ENCODE data around the gene SPNS2. TPM values are rescaled to one million over a fixed set of nuclear protein-coding genes. Genes with fewer than 3 reads are reported as not detected.
A peak's percentile ranks its signal among the peaks of the same experiment; 100 is the strongest.

SPNS2 gene
- total RNA-seq, 2 experiments from 2014 or later, result 0.33 to 0.53 TPM

GRCh38 chr17:4582101-4582501 lies 83.4 kb downstream of the SPNS2 start:
- POLR2A ChIA-PET, result no interaction called here
- CTCF ChIA-PET, result no interaction called here
- Histone ChIP-seq H3K4me1 (ENCODE audit: insufficient read depth, low read length) (peaks cover 10% of the 10 kb centered on the region), H3K9me3 (ENCODE audit: control insufficient read depth in 1 of 2, insufficient read depth in 1 of 2, low read length in 2 of 2) (peaks cover 0 to 4% of the 10 kb centered on the region in 2 experiments), H3K27me3 (ENCODE audit: control insufficient read depth in 1 of 2, insufficient read depth in 2 of 2, low read length in 2 of 2) (peaks cover 22 to 31% of the 10 kb centered on the region in 2 experiments), H3K36me3 (ENCODE audit: insufficient read depth, low read length) (no peaks in the 10 kb centered on the region), H3K4me3 (ENCODE audit: low read length) (no peak overlapping the region), H3K27ac (ENCODE audit: low read depth in 1 of 2, low read length in 2 of 2) (no peak overlapping the region)
- H3K27ac Mint-ChIP-seq, result no peak overlapping the region
- DNase-seq, result no peak
- TF ChIP-seq, protein P1, sequence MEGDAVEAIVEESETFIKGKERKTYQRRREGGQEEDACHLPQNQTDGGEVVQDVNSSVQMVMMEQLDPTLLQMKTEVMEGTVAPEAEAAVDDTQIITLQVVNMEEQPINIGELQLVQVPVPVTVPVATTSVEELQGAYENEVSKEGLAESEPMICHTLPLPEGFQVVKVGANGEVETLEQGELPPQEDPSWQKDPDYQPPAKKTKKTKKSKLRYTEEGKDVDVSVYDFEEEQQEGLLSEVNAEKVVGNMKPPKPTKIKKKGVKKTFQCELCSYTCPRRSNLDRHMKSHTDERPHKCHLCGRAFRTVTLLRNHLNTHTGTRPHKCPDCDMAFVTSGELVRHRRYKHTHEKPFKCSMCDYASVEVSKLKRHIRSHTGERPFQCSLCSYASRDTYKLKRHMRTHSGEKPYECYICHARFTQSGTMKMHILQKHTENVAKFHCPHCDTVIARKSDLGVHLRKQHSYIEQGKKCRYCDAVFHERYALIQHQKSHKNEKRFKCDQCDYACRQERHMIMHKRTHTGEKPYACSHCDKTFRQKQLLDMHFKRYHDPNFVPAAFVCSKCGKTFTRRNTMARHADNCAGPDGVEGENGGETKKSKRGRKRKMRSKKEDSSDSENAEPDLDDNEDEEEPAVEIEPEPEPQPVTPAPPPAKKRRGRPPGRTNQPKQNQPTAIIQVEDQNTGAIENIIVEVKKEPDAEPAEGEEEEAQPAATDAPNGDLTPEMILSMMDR (IDR thresholded peaks at IDR 0.05), result no peak
- H3K9me3 Mint-ChIP-seq, result no peaks in the 10 kb centered on the region
- H3K4me1 Mint-ChIP-seq (ENCODE audit: low read depth), result peaks cover 4% of the 10 kb centered on the region
- intact Hi-C loops (cut with DNase I, micrococcal nuclease), result no loop called here
- peaks cover 37% of the 10 kb centered on the region for H3K27me3 Mint-ChIP-seq
- H3K4me3 Mint-ChIP-seq, result no peak overlapping the region
- no peak for ATAC-seq (ENCODE audit: poor library complexity)
- H3K36me3 Mint-ChIP-seq (ENCODE audit: low read depth), result no peaks in the 10 kb centered on the region

- no peaks in the 10 kb centered on the region for H3K36me3 ChIP-seq (ENCODE audit: insufficient read depth, low read length)
- TF ChIP-seq, protein P1 (IDR thresholded peaks at IDR 0.05), result no peak
- H3K27me3 Mint-ChIP-seq, result peaks cover 37% of the 10 kb centered on the region
- no peaks in the 10 kb centered on the region for H3K36me3 Mint-ChIP-seq (ENCODE audit: low read depth)
- no peaks in the 10 kb centered on the region for H3K9me3 ChIP-seq (ENCODE audit: control insufficient read depth in 1 of 2, insufficient read depth in 1 of 2, low read length in 2 of 2)
- H3K4me3 ChIP-seq (ENCODE audit: low read length), result no peak overlapping the region
- ChIA-PET POLR2A (no interaction called here), CTCF (no interaction called here)
- no peak overlapping the region for H3K27ac Mint-ChIP-seq
- H3K4me1 Mint-ChIP-seq (ENCODE audit: low read depth), result peaks cover 4% of the 10 kb centered on the region
- H3K27me3 ChIP-seq (ENCODE audit: control insufficient read depth in 1 of 2, insufficient read depth in 2 of 2, low read length in 2 of 2), result peaks cover 22 to 31% of the 10 kb centered on the region in 2 experiments
- H3K4me1 ChIP-seq (ENCODE audit: insufficient read depth, low read length), result peaks cover 10% of the 10 kb centered on the region
- ATAC-seq (ENCODE audit: poor library complexity) (no peak), DNase-seq (no peak)
- no peak overlapping the region for H3K27ac ChIP-seq (ENCODE audit: low read depth in 1 of 2, low read length in 2 of 2)
- intact Hi-C loops (cut with DNase I, micrococcal nuclease), result no loop called here
- no peak overlapping the region for H3K4me3 Mint-ChIP-seq
- H3K9me3 Mint-ChIP-seq, result no peaks in the 10 kb centered on the region
Observed at GRCh38 chr17:4582691-4583090, 84.0 kb downstream of the SPNS2 start.

GRCh38 chr17:4583206-4583605 lies 84.5 kb downstream of the SPNS2 start:
- Histone ChIP-seq H3K27me3 (ENCODE audit: control insufficient read depth in 1 of 2, insufficient read depth in 2 of 2, low read length in 2 of 2) (peaks cover 22 to 31% of the 10 kb centered on the region in 2 experiments), H3K4me1 (ENCODE audit: insufficient read depth, low read length) (peaks cover 10% of the 10 kb centered on the region), H3K9me3 (ENCODE audit: control insufficient read depth in 1 of 2, insufficient read depth in 1 of 2, low read length in 2 of 2) (no peaks in the 10 kb centered on the region), H3K36me3 (ENCODE audit: insufficient read depth, low read length) (no peaks in the 10 kb centered on the region), H3K27ac (ENCODE audit: low read depth in 1 of 2, low read length in 2 of 2) (no peak overlapping the region), H3K4me3 (ENCODE audit: low read length) (no peak overlapping the region)
- H3K27ac Mint-ChIP-seq, result no peak overlapping the region
- no peak for ATAC-seq (ENCODE audit: poor library complexity)
- H3K27me3 Mint-ChIP-seq, result peaks cover 38% of the 10 kb centered on the region
- ChIA-PET POLR2A (no interaction called here), CTCF (no interaction called here)
- peak overlapping the region; percentile 38 for H3K4me3 Mint-ChIP-seq
- no peaks in the 10 kb centered on the region for H3K9me3 Mint-ChIP-seq
- TF ChIP-seq, protein P1 (IDR thresholded peaks at IDR 0.05), result no peak
- no peaks in the 10 kb centered on the region for H3K36me3 Mint-ChIP-seq (ENCODE audit: low read depth)
- peaks cover 4% of the 10 kb centered on the region for H3K4me1 Mint-ChIP-seq (ENCODE audit: low read depth)
- intact Hi-C loops (cut with DNase I, micrococcal nuclease), result no loop called here
- no peak for DNase-seq

Measured in CD4-positive, alpha-beta T cell (primary cell).